Calu3 (cell line): ENCODE data around the gene UFSP1. TPM values are rescaled to one million over a fixed set of nuclear protein-coding genes. Genes with fewer than 3 reads are reported as not detected.

Experiments used
- BruUV-seq: library from RNA; stranded (reverse); fragments of 400-500 nt; replicated peaks from 2 replicates; lab custom pipeline; 2021; lab: Mats Ljungman, UMichigan
- CTCF ChIA-PET: fragments of 300-600 bp; sonication (Branson Sonifier 250); formaldehyde crosslinking; loops from one replicate; lab custom pipeline; 2022; ENCODE audit warnings: antibody characterized with exemption; lab: Charles Lee
- DNase-seq: peaks from one replicate; pipeline ENCODE4 v3.0.0; 2022
- H3K27ac Mint-ChIP-seq: one replicate; pipeline ENCODE4 v1.8.0; 2022; ENCODE audit warnings: mixed read lengths; ENCODE audit not compliant: unreplicated experiment
- H3K27me3 Mint-ChIP-seq: one replicate; pipeline ENCODE4 v1.8.0; 2022; ENCODE audit warnings: mixed read lengths; ENCODE audit not compliant: unreplicated experiment
- H3K36me3 Mint-ChIP-seq: one replicate; pipeline ENCODE4 v1.8.0; 2022; ENCODE audit warnings: mild to moderate bottlenecking, moderate library complexity, mixed read lengths; ENCODE audit not compliant: insufficient read depth, unreplicated experiment
- H3K4me1 Mint-ChIP-seq: one replicate; pipeline ENCODE4 v1.8.0; 2022; ENCODE audit warnings: mild to moderate bottlenecking, low read depth, mixed read lengths; ENCODE audit not compliant: unreplicated experiment
- H3K4me3 Mint-ChIP-seq: one replicate; pipeline ENCODE4 v1.8.0; 2022; ENCODE audit warnings: mild to moderate bottlenecking, low read depth, moderate library complexity, mixed read lengths; ENCODE audit not compliant: unreplicated experiment
- H3K9me3 Mint-ChIP-seq: one replicate; pipeline ENCODE4 v1.8.0; 2022; ENCODE audit warnings: low read depth, mixed read lengths; ENCODE audit not compliant: unreplicated experiment
- CTCF ChIP-seq: fragments of 200-600 bp; IDR thresholded peaks from one replicate; pipeline ENCODE4 v1.8.0; 2022; ENCODE audit warnings: antibody characterized with exemption; ENCODE audit not compliant: unreplicated experiment
- intact Hi-C: fragments of 100-400 bp; cut with micrococcal nuclease; formaldehyde crosslinking; loops from one replicate; pipeline ENCODE4 v1.10.0; 2022; ENCODE audit not compliant: unreplicated experiment
- total RNA-seq: library from RNA; stranded (reverse); gene quantifications from 2 replicates; pipeline ENCODE4 v1.2.3, GENCODE V29; 2022

The UFSP1 gene
- total RNA-seq, 1 experiment from 2014 or later: 4.2 TPM

- Mint-ChIP-seq H3K4me3 (peak overlapping the region; percentile 97), H3K4me1 (peaks cover 10% of the 10 kb centered on the region), H3K27ac (peak overlapping the region; percentile 97), H3K27me3 (no peaks in the 10 kb centered on the region), H3K9me3 (no peaks in the 10 kb centered on the region), H3K36me3 (peaks cover 53% of the 10 kb centered on the region)
- no TSS peak for BruUV-seq
- CTCF ChIA-PET: interaction anchor here (1.3 to 2.0 kb wide), 2 partner anchors 15 to 169 kb away, joined by 5 to 8 read pairs; partner anchors contain the start of genes POP7 and UFSP1
- no peak for DNase-seq
- intact Hi-C loops: no loop called here
- TF ChIP-seq CTCF: no peak
Measured at GRCh38 chr7:100874300-100874576, 15.3 kb downstream of the UFSP1 start.

GRCh38 chr7:100873599-100874299, 15.8 kb downstream of the UFSP1 start:
- peaks cover 58% of the 10 kb centered on the region for H3K36me3 Mint-ChIP-seq
- BruUV-seq: no TSS peak

GRCh38 chr7:100867776-100868485, 21.6 kb downstream of the UFSP1 start:
- no peak for DNase-seq
- CTCF ChIA-PET: no interaction called here

More at GRCh38 chr7:100873599-100874299, 15.8 kb downstream of the UFSP1 start:
- H3K27ac Mint-ChIP-seq: peak overlapping the region; percentile 97
- no peak for TF ChIP-seq CTCF
- H3K9me3 Mint-ChIP-seq: no peaks in the 10 kb centered on the region
- H3K4me3 Mint-ChIP-seq: peak overlapping the region; percentile 97
- DNase-seq: no peak
- intact Hi-C loops: no loop called here
- H3K4me1 Mint-ChIP-seq: peaks cover 10% of the 10 kb centered on the region
- H3K27me3 Mint-ChIP-seq: no peaks in the 10 kb centered on the region
- CTCF ChIA-PET: interaction anchor here (1.3 kb wide), 1 partner anchor 168 kb away, joined by 5 read pairs; the partner anchor contains the start of gene POP7

More at GRCh38 chr7:100867776-100868485, 21.6 kb downstream of the UFSP1 start:
- intact Hi-C loops: no loop called here
- TF ChIP-seq CTCF: no peak
- Mint-ChIP-seq H3K27ac (peak overlapping the region; percentile 91), H3K27me3 (no peaks in the 10 kb centered on the region), H3K9me3 (no peaks in the 10 kb centered on the region), H3K4me1 (no peaks in the 10 kb centered on the region), H3K36me3 (peaks cover 50% of the 10 kb centered on the region), H3K4me3 (peak overlapping the region; percentile 79)
- BruUV-seq: no TSS peak
